DOHH2 (cell line): ENCODE data around the gene IGFALS.

Experiments
- H3F3A ChIP-seq: fragments of 200-600 bp; sonication (generic), shearing (Covaris generic); 2 replicates; pipeline ENCODE4 v1.6.0; 2016; ENCODE audit warnings: antibody characterized with exemption, mild to moderate bottlenecking; ENCODE audit not compliant: control insufficient read depth, insufficient read depth
- H3K27ac ChIP-seq: fragments of 200-600 bp; sonication (generic); 2 replicates; pipeline ENCODE4 v1.5.1; 2014; ENCODE audit warnings: low read depth, mild to moderate bottlenecking, low read length, moderate library complexity
- H3K27me3 ChIP-seq: fragments of 200-600 bp; sonication (generic); 2 replicates; pipeline ENCODE4 v1.6.1; 2014; ENCODE audit warnings: mild to moderate bottlenecking, low read length, mixed read lengths; ENCODE audit not compliant: control insufficient read depth
- H3K36me3 ChIP-seq: fragments of 200-600 bp; sonication (generic); 2 replicates; pipeline ENCODE4 v1.6.1; 2014; ENCODE audit warnings: mild to moderate bottlenecking, low read length, moderate library complexity, mixed read lengths; ENCODE audit not compliant: control insufficient read depth
- H3K4me1 ChIP-seq: fragments of 200-600 bp; sonication (generic); 2 replicates; pipeline ENCODE4 v1.6.1; 2014; ENCODE audit warnings: mild to moderate bottlenecking, low read length, mixed read lengths; ENCODE audit not compliant: control insufficient read depth
- H3K4me2 ChIP-seq: fragments of 200-600 bp; sonication (generic); 2 replicates; pipeline ENCODE4 v1.6.0; 2014; ENCODE audit warnings: mild to moderate bottlenecking, low read length, moderate library complexity
- H3K4me3 ChIP-seq: fragments of 200-600 bp; sonication (generic); 2 replicates; pipeline ENCODE4 v1.5.1; 2014; ENCODE audit warnings: mild to moderate bottlenecking, low read length, mixed read lengths
- H3K79me2 ChIP-seq: fragments of 200-600 bp; sonication (generic); 2 replicates; pipeline ENCODE4 v1.6.1; 2014; ENCODE audit warnings: mild to moderate bottlenecking, low read length, mixed read lengths; ENCODE audit not compliant: control insufficient read depth
- H3K9me2 ChIP-seq: fragments of 200-600 bp; sonication (generic); replicated peaks from 2 replicates; pipeline ENCODE4 v1.6.1; 2014; ENCODE audit warnings: mild to moderate bottlenecking, low read length, mixed read lengths; ENCODE audit not compliant: control insufficient read depth
- H3K9me3 ChIP-seq: fragments of 200-600 bp; sonication (generic); 2 replicates; pipeline ENCODE4 v1.6.1; 2014; ENCODE audit warnings: antibody characterized with exemption, low read length, mixed read lengths; ENCODE audit not compliant: control insufficient read depth, insufficient read depth
- H4K20me1 ChIP-seq: fragments of 200-600 bp; sonication (generic); 2 replicates; pipeline ENCODE4 v1.6.0; 2014; ENCODE audit warnings: low read depth, mild to moderate bottlenecking, antibody characterized with exemption, low read length, moderate library complexity; ENCODE audit not compliant: control insufficient read depth, insufficient read depth
- CTCF ChIP-seq: fragments of 200-600 bp; sonication (generic); IDR thresholded peaks from one replicate; pipeline ENCODE4 v1.5.1; 2014; ENCODE audit warnings: antibody characterized with exemption, mild to moderate bottlenecking, low read depth, low read length; ENCODE audit not compliant: poor library complexity, severe bottlenecking
- EZH2phosphoT487 ChIP-seq: fragments of 200-600 bp; sonication (generic); IDR thresholded peaks from 2 replicates; pipeline ENCODE4 v1.6.1; 2017; ENCODE audit warnings: borderline replicate concordance, mild to moderate bottlenecking, antibody characterized with exemption, low read length, moderate library complexity, mixed read lengths

Gene IGFALS

GRCh38 chr16:1825381-1825863, 31.9 kb upstream of the IGFALS start:
- peak overlapping the region; percentile 94 for H3K4me2 ChIP-seq
- H3K79me2 ChIP-seq = peaks cover 27% of the 10 kb centered on the region
- no peak overlapping the region for H3K27ac ChIP-seq
- 0 out of 2 replicates have a peak, but pooled peaks cover 3% of the 10 kb centered on the region for H4K20me1 ChIP-seq
- no peaks in the 10 kb centered on the region for H3K9me2 ChIP-seq
- TF ChIP-seq EZH2phosphoT487 (no peak), CTCF (no peak)
- H3K36me3 ChIP-seq = no peaks in the 10 kb centered on the region
- no peaks in the 10 kb centered on the region for H3K9me3 ChIP-seq
- H3K27me3 ChIP-seq = no peaks in the 10 kb centered on the region
- H3K4me1 ChIP-seq = peaks cover 24% of the 10 kb centered on the region
- peak overlapping the region; percentile 91 for H3K4me3 ChIP-seq
- H3F3A ChIP-seq = peaks cover 10% of the 10 kb centered on the region; the same call in 1 of the 2 replicates

DNA sequence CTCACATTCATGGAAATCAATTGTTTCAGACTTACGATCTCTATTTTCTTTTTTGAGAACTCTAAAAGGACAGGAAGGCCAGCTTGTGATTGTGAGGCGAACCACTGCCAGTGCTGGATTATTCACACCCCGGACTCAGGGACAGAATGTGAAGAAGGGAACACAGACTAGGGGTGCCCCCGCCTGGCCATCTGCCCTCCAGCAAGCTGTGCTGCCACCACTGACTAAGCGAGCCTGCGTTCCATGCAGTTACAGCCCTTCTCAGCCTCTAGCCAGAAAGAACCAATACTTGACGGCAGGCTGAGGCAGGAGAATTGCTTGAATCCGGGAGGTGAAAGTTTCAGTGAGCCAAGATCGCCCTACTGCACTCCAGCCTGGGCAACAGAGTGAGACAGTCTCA, 30.3 kb upstream of the IGFALS start:
- Histone ChIP-seq H3K4me2 (no peak overlapping the region), H4K20me1 (0 out of 2 replicates have a peak, but pooled peaks cover 2% of the 10 kb centered on the region), H3K9me3 (no peaks in the 10 kb centered on the region), H3K9me2 (no peaks in the 10 kb centered on the region), H3K36me3 (no peaks in the 10 kb centered on the region), H3F3A (peaks cover 10% of the 10 kb centered on the region; the same call in 1 of the 2 replicates), H3K4me1 (peaks cover 21% of the 10 kb centered on the region), H3K27ac (no peak overlapping the region), H3K79me2 (peaks cover 22% of the 10 kb centered on the region), H3K27me3 (no peaks in the 10 kb centered on the region), H3K4me3 (no peak overlapping the region)
- no peak for TF ChIP-seq EZH2phosphoT487
- TF ChIP-seq CTCF = peak; percentile 55

- H3K9me3 ChIP-seq = no peaks in the 10 kb centered on the region
- no peak overlapping the region for H3K27ac ChIP-seq
- H3K4me1 ChIP-seq = peaks cover 11% of the 10 kb centered on the region
- H3K4me2 ChIP-seq = no peak overlapping the region
- peaks cover 12% of the 10 kb centered on the region for H3K79me2 ChIP-seq
- no peaks in the 10 kb centered on the region for H3K36me3 ChIP-seq
- H3F3A ChIP-seq = 0 out of 2 replicates have a peak, but pooled peaks cover 5% of the 10 kb centered on the region
- no peak overlapping the region for H3K4me3 ChIP-seq
- no peaks in the 10 kb centered on the region for H3K27me3 ChIP-seq
- H4K20me1 ChIP-seq = no peaks in the 10 kb centered on the region
- TF ChIP-seq CTCF = no peak
- TF ChIP-seq EZH2phosphoT487 = no peak
- no peaks in the 10 kb centered on the region for H3K9me2 ChIP-seq
Observed at GRCh38 chr16:1822801-1823200, 29.3 kb upstream of the IGFALS start.
